GM18951 (cell line): ENCODE measurements around the gene GPRC5C.

Experiments
- POLR2A ChIP-seq: IDR thresholded peaks from 4 replicates; pipeline ENCODE4 v1.6.1; 2011; ENCODE audit warnings: mild to moderate bottlenecking; ENCODE audit not compliant: insufficient read length, insufficient read depth; ENCODE audit errors: extremely low read depth
- in situ Hi-C: fragments of 300-500 bp; cut with MboI; formaldehyde crosslinking; loops from one replicate; pipeline ENCODE4 v1.12.0; 2022; ENCODE audit warnings: low sequenced_read_pairs, mixed read lengths, inconsistent platforms; ENCODE audit not compliant: unreplicated experiment

The GPRC5C gene

DNA sequence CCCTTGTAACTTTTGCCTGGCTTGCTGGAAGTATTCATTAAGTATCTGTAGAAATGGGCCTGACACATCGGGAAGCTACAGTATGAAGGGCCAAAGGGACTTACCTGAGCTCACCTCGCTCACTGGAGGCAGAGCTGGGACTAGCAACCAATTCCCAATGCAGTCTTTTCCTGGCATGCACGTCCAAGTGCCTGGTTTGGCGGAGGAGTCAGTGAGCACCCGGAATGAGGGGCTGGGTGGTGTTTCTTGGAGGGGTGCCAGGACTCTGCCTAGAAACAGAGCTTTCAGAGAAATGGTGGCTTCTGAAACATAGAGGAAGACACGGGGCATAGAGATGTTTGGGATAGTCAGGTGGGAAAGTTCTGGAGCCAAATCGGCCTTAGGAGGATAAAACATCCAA is 18.4 kb upstream of the GPRC5C start:
- in situ Hi-C loops = no loop called here
- no peak for TF ChIP-seq POLR2A

DNA sequence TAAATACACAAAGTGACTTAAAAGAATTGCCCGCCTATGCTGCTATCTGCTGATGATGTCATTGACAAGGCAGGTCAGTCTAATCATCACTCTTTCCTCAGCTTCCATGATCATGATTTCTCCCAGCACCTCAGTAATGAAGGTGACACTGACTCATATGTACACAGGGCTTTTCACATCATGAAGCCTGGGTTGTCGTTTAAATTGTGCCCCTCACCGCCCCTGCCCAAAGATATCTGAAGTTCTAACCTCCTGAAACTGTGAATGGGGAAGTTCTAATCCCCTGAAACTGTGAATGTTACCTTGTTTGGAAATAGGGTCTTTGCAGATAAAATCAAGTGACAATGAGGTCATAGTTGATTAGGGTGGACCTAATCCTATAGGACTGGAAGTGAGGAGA is 17.4 kb upstream of the GPRC5C start:
- no peak for TF ChIP-seq POLR2A
- in situ Hi-C loops = no loop called here

- TF ChIP-seq POLR2A = no peak
- in situ Hi-C loops = no loop called here
Observed at GRCh38 chr17:74415608-74416396, 16.1 kb upstream of the GPRC5C start.

DNA sequence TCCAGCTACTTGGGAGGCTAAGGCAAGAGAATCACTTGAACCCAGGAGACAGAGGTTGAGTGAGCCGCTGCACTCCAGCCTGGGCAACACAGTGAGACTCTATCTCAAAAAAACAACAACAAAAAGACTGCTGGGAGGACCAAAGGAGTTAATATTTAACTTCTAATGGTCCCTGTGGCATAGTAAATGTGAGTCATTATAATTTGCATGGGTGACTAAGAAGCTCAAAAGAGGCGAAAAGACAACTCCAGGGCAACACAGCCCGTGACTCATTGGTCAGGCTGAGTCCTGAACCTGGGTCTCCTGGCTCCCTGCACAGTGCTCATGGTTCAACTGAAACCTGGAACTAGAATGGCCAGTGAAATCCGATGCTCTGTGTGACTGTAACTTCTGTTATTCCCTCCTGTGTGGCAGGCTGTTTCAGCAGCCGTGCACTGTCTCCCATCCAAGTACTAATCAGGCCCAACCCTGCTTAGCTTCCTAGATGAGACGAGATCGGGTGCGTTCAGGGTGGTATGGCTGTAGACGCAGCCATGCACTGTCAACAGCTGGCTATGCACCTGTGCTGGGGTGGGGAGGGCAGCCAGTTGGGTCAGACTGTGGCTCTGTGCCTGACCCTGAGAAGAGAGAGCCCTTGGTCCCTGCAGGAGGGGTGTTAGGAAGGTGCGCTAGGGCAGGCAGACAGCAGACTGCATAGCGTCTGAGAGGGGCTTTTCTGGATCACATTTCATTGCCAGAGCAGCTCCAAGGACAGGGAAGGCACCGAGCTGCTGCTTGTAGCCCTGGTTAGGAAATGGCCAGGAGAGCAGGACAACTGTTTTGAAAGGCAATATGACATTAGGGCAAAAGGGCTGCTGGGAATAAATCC is 14.5 kb upstream of the GPRC5C start:
- no peak for TF ChIP-seq POLR2A
- in situ Hi-C loops = no loop called here

- in situ Hi-C loops = no loop called here
- no peak for TF ChIP-seq POLR2A
Observed at GRCh38 chr17:74419928-74420411, 11.9 kb upstream of the GPRC5C start.

DNA sequence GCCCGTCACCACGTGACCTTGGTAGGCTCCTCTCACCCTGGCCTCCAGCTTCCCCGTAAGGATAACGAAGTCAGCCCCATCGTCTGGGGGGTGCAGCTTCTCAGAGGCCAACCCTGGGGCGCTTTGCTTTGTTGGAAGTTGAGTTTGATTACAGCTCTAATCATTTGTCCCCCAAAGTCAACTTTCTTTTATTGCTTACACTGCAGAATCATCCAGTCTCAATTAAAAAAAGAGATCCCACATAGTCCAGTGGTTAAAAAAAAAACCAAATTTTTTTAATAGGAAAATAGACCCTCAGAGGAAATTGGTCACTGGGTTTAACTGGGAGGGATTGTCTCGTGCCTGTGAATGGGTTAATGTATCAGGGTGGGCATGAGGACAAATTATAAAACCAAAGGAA is 7.8 kb upstream of the GPRC5C start:
- TF ChIP-seq POLR2A = no peak
- in situ Hi-C loops = no loop called here

DNA sequence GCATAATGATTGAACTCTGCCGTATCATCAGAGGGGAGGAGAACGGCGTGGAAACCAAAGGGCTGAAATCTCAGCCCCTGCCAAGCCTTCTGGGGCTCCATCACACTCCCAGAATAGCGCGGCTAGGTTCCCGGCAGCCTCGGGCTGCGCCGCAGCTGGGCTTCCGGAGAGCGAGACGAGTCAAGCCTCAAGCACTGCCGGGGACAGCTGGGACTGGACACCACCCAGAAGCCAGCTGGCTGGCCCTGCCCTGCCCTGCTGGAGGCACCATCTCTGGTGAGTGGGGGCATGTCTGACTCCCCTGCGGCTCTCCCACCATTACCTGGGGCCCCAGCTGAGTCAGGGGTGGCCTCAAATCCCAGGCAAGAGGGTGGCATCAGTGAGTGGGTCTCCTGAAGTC is 7.2 kb upstream of the GPRC5C start:
- in situ Hi-C loops = no loop called here

DNA sequence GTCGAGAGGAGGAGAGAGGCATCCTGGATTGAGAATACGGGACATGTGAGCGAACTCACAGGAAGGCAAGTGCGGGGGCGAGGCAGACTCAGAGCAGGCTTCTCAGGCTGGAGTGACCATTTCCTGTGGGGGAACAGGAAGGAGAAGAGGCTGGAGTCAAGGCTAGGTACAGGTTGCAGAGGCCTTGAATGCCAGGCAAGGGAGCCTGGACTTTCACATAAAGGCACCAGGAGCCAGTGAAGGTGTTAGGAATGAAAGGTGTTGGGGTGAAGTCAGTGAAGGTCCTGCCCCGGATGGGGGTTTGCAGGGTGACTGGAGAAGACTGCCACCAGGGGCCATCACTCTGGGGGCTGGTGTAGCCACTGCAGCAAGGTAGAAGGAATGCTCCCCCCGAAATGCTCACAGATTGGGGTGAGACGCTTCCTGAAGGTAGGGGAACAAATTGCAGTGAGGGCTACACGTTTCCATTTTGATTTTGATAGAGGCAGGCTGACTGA is 5.3 kb upstream of the GPRC5C start:
- in situ Hi-C loops = no loop called here
- TF ChIP-seq POLR2A = no peak

More for the DNA sequence above, 7.2 kb upstream of the GPRC5C start:
- no peak for TF ChIP-seq POLR2A

DNA sequence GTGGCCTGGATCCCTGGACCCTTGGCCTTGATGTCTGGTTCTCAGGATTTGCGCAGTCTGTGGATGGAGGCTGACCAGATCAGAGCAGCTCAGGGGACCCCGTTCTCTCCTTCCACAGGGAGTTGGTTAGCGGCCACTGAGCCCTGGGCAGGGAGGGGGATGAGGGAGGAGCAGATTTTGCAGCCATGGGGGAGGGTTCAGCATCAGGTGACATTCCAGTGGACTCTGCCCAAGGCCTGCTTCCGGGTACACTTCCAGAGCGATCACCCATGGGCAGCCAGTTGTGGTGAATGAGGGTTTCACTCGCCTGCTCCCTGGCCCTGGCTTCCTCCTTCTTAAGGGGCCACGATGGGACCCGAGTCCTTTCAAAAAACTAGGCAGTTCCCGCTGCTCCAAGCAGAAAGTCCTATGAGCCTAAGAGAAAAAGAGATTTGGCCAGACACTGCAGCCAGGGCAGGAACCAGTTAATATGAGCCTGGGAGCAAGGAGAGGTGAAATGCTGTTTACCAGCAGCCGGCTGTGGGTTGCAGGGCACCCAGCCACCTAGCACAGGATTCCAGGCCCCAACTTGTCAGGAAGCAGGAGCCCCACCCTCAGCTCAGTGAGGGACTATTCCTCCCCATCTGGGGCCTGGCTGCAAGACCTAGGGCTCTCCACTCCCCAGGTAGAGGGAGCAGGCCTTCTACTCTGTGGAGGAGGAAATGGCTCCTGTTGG is 4.7 kb upstream of the GPRC5C start:
- in situ Hi-C loops = no loop called here
- TF ChIP-seq POLR2A = no peak

DNA sequence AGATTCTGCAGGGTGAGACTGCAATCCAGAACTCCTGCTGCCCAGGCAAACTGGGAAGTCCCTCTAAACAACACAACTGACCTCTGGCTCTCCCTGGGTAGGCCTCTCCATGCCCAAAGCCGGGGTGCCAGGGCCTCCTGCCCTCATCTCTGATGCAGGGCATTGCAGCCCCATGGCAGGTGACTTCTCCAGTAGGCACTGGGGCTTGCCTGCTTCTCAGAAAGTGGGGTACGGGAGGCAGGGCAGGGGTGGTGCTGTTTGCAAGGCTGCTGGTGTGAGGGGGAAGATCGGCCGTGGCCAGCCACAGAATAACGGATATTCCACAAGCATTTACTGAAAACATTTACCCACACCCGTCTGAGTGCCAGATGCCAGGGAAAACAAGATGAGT is 4.1 kb upstream of the GPRC5C start:
- in situ Hi-C loops = no loop called here
- no peak for TF ChIP-seq POLR2A

GRCh38 chr17:74429604-74430384 is 2.1 kb upstream of the GPRC5C start:
- TF ChIP-seq POLR2A = no peak
- in situ Hi-C loops = no loop called here

DNA sequence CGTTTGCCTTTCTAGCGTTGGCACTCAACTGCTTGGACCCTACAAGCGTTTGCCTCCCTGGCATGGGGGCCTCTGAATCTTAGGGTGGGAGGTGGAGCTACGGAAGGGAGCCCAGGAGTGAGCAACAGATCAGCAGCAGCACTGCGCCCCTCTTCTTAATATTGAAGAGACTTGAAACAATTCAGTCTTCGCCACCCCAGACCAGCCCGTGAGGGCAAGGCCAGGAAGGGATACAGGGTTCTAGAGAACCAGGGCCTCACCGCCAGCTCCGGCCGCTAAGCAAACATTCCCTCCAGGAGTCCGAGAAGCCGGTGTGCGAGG is 1.5 kb upstream of the GPRC5C start:
- TF ChIP-seq POLR2A = no peak
- in situ Hi-C loops = no loop called here
